NCI-H446 treated with DMSO at 0.1 percent for 48 hours (cell line): ENCODE data around the gene ITPKB.

Experiments
- DNase-seq: peaks from one replicate; lab custom pipeline; 2025; lab: John Stamatoyannopoulos, UW

ITPKB gene

DNA sequence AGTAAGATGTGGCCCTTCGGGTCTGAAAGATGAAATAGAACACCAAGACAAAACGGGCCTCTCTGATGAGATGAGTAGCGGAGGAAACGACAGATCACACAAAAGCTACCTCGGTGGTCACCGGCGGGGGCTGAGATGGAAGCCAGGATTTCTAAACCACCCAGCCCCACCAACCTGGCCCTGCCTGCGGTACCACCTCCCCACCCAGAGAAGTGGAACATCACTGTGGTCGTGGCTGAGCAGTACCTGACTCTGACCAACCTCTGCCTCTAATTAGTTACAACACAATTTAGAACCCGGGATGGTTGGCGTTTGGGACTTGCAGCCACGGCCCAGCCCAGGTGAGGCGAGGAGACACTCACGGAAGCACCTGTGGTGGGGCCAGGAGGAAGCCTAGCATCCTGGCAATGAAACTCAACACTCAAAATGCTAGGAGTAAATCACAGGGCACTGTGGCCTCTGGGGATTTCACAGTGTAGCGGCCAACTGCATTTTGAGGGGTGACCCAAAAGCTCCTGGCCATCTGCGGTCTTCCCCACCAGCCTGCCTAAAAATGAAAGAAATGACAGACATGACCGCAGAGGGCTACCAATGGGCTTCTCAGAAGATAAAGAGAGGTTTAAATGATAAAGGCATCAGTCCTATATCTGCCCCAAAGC lies 73.4 kb downstream of the ITPKB start:
- no peak for DNase-seq

DNA sequence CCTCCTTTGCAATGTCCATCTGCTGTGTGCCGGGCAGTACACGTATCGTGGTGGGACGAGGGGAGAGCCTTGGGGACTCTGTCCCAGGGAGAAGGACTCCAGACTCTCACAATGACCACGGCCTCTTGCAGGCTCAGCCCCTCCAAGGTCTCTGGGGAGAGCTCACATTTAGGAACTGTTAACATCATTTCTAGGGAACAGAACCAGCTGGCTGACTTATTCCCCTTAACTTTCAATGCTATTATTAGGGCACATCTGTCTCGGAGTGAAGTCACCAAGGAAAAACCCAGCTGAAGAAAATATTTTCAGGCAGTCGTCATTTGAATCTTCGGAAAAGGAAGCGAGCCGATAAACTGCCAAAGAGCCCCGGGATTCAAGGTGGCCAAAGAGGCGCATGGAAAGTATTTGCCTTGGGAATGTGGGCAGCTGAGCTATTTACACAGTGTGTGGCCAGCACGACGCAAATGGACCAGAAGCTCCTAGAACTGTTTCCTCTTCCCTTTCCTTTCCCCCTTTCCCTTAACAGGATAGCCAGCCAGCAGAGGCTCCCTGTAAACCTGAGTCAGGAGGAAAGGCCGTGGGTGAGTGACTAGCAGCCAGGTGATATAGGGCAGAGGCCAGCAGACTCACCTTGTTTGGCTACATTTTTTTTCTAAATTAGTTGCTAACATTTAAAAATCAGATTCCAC lies 74.5 kb downstream of the ITPKB start:
- DNase-seq: no peak

DNA sequence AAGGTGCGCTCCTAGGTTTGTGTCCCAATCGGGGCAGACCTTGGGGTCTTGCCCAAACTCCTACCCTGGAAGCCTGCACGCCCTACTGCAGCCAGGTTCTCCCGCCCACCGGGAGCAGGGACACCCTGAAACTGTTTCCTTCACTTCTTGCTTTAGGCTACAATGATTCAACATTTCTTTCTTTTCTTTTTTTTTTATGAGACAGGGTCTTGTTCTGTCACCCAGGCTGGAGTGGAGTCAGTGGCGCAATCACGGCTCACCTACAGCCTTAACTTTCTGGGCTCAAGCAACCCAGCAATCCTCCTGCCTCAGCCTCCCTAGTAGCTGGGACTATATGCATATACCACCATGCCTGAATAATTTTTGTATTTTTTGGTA lies 75.8 kb downstream of the ITPKB start:
- DNase-seq: no peak

GRCh38 chr1:226662642-226663326 lies 76.3 kb downstream of the ITPKB start:
- DNase-seq: peak; percentile 91

DNA sequence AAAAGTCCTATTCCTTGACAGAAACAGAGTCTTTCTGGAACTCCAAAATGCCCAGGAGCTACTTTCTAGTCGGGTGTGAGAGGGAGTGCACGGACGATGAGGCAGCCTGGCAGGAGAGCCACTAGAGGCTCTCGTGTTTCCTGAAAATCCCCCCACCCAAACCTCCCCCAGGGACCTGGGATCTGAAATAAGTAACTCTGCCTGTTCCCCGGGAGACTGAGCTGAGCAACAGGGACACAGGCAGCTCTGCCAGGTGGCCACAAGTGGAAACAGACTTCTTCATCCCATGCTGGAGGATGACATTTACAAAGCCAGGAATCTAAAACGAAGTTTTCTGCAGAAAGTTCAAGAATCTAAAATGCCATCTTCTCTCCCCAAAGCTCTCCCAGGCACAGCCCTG lies 77.1 kb downstream of the ITPKB start:
- peak; percentile 19 for DNase-seq

- DNase-seq: no peak
These were observed 77.8 kb downstream of the ITPKB start for GRCh38 chr1:226661271-226661670.

DNA sequence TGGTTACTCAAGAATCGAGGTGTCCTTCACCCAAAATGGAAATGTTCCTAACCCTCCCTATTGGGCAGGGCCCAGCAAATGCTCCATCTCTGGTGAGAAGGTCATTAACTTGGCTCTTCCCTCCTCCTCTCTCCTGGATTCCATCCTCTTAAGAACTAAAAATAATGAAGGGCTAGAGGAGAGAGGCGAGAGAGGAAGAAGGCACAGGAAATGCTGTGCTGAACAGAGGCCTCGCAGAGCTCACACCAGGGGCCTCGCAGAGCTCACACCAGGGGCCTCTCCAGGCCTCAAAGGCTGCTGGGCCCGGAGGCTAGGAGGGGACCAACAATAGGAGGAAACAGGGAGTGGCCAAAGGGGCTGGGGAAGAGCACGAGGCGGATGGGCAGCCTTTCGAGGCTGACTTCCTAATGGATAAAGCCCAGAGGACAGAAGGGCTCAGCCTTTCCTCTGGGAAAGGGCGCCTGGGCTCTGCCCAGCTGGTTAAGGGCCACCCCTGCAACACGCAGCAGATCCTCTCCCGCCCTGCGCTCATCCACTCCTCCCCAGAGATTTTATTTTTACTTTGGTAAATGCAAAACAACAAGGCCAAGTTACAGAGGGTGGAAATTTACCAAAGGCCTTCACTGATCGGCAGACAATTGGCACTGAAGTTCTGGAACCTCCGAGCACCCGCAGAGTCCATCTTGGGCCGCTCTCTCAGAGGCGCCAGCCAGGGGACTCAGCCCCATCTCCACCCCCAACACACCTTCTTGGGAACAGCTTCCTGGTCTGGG lies 78.5 kb downstream of the ITPKB start:
- DNase-seq: no peak

DNA sequence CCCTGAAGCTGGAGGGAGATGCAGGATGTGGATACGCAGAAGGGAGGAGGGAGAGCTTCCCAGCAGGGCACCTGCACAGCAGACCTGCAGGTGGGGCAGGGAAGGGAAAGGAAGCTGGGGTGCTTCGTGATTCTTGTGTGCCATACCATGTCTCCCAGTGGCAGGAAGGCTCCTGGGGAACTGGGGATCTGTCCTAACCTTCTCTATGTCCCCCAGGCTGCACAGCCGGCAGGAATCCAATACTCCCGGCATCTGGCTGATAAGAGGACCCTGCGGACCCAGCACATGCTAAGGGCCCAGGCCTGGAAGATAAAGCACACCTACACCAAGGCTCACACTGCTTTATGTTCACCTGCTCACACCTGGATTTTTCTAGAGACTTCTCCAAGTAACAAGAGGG lies 79.4 kb downstream of the ITPKB start:
- no peak for DNase-seq

DNA sequence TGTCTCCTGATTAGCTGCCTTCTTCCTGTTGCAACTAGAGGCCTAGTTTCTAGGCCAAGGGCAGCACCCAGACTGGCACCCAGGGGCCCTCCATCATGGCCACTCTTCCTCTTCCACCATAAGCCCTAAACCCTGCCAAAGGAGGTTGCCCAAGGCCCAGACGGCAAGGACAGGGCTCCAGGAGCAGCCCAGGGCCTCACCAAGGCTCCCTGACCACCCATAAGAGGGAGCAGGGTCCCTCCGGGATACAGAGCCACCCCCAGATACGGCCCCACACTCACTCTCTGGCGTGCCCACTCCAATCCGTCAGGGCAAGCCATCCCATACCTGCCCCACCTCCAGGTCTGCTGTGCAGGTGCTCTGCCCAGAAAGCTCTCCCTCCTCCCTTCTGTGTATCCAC lies 79.9 kb downstream of the ITPKB start:
- DNase-seq: no peak

GRCh38 chr1:226658546-226659125 lies 80.4 kb downstream of the ITPKB start:
- no peak for DNase-seq

GRCh38 chr1:226657895-226658545 lies 81.1 kb downstream of the ITPKB start:
- peak; percentile 75 for DNase-seq

GRCh38 chr1:226656601-226657277 lies 82.3 kb downstream of the ITPKB start:
- DNase-seq: peak; percentile 59

DNA sequence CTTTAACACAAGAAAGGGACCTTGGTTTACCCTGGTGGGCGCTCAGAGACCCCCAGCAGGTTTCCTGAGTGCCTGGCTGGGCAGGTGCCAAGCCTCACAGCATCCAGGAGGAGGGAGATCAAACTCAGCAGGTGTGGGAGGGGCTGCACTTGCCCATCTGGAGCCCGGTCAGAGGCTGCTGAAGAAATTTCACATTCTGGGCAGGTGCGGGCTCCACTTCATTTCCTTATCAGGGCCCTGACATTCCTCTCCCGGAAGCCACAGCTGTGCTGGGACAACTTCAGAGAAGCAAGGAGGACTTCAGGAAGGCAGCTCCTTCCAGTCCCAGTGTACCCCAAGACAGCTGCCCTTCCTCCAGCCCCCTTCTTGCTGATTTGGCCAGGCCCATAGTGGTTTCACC lies 82.9 kb downstream of the ITPKB start:
- no peak for DNase-seq

DNA sequence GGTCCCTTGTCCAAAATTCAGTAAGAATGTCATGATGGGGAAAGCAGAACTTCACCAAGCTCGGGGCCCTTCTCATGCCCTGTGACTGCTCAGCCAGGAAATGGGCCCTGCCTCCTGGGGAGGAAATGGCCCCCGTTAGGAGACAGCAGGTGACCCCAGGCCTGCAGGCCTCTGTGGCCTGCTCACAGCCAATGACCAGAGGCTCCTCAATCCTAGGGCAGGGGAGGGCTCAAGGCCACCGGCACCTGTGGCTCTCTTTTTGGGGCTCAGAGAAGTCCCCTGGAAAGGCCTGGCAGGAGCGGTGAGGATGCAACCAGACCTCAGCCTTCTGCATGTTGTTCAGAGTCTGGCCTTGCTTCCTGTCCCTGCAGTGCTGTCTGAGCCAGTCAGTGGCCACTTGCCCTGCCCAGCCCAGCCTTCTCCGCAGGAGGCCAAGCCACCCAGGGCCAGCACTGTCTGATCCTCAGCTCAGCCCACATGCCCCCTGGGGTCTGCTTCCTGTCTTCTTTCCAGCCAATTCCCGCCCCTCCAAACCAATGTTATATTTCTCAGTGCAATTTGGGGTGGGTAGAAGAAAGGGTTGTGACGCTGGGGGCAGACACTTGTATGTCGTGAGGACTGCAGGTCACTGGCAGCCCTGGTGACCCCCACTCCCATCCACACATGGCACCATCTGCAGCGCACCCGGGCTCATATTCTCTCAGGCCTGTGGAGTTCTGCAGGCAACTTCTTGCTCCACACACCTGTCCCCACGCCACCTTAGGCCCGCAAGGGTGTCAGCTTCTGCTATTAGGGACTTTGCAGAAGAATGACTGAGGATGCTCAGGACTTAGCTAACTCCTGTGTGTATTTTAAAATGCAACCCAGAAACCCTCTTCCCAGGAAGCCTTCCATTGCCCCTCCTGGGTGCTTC lies 83.6 kb downstream of the ITPKB start:
- DNase-seq: no peak

DNA sequence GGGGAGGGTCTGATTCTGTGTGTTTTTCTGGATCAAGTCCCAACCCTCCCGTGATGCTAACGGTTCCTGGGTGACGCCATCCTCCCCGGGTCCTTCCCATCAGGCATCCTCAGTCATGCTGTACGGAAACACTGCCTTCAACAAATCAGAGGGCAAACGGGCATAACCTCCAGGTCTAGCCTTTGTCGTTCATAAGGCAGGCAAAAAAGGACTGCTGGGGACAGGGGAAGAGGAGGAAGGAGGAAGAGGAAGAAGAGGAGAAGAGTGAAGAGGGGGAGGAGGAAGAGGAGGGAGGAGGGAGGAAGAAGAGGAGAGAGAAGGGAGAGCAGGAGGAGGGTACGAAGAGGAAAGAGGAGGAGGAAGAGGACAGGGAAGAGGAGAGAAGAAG lies 84.4 kb downstream of the ITPKB start:
- no peak for DNase-seq

- peak; percentile 51 for DNase-seq
These were observed 84.9 kb downstream of the ITPKB start for GRCh38 chr1:226654046-226654667.

GRCh38 chr1:226653311-226653921 lies 85.7 kb downstream of the ITPKB start:
- no peak for DNase-seq

DNA sequence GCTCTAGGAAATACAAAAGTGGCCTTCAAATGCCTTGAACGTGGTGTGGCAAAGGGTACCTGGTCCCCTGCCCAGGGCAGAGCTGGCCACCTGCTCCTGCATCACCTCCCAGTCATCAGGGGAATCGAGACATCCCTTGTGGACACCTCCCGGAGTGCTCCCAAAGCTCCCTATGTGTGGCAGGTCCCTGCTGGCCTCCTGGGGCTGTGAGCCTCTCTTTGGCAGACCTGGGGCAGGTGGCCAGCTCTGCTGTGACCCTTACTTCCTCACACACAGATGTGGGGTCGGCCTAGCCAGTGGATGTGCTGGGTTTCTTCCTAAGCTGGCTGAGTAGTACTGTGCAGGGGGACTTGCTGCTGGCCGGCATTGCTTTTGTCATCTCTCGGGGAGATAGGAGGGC lies 86.5 kb downstream of the ITPKB start:
- DNase-seq: no peak

DNA sequence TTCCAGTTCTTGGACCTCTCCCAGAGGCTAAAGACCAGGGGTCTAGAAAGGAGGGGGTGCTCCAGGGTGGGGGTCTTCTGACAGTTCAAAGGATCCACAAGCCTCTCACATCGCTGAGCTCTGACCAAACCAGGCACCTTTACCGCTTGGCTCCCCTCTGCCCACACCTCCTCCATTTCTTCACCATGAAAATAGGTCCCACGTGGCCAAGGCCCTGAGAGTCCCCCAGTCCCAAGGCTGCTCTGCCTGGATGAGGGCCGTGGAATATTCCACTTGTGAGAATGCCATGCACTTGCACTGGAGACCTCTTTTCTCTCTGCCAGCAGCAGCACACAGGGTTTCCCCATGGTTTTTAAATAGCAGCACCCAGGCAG lies 87.4 kb downstream of the ITPKB start:
- no peak for DNase-seq
